Renal cortical epithelial cell (primary cell): ENCODE measurements around the gene CORT. TPM values are rescaled to one million over a fixed set of nuclear protein-coding genes. Genes with fewer than 3 reads are reported as not detected.
A peak's percentile ranks its signal among the peaks of the same experiment; 100 is the strongest.
"Not testable (repeated sequence)": the region's sequence is repeated elsewhere in the genome, so short reads cannot be mapped to it uniquely, and the experiment has no call there.

ENCODE experiments used
- DNase-seq: peaks from one replicate; pipeline ENCODE4 v3.0.0-alpha.2; 2011; ENCODE audit warnings: low read depth
- total RNA-seq: library from RNA; depleted of rRNA; stranded (reverse); fragments of >200 nt; gene quantifications from 2 replicates; pipeline ENCODE4 v1.2.3, GENCODE V29; 2014

Gene CORT, protein sequence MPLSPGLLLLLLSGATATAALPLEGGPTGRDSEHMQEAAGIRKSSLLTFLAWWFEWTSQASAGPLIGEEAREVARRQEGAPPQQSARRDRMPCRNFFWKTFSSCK
- 0.69 TPM in 1 of 2 replicates, not detected in the other for total RNA-seq

DNA sequence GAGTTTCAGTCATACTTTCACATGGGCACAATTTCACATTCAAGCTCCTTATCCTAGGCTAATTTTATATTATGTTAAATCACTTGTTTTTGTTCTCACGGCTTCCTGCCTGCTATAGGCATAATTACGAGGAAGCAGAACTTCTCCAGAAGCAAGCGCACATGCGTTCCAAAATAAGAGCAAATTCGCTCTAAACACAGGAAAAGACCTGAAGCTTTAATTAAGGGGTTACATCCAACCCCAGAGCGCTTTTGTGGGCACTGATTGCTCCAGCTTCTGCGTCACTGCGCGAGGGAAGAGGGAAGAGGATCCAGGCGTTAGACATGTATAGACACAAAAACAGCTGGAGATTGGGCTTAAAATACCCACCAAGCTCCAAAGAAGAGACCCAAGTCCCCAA lies at the start of gene CORT:
Gene CORT, plus strand, starts transcription at position 281 of the 400 bp plus-strand sequence. CDS start 193 bp downstream, outside the sequence.
- DNase-seq, result no peak

DNA sequence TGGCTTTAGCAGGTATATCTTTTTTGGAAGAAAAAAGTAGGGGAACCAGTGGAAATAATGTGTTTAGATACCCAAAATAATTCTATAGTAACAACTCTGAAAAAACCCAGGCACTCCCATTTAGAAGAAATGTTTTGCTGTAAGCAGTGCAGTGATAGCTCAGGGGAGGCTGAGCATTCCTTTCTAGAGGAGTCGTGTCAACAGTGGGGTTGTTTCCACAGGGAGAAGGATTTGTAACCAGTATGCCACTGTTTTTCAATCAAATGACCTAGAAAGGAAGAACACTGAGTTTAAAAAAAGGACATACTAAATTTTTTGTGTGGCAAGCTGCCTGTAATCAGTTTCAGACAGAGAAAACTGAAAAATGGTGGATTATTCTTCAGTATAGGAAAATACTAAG lies 48.5 kb upstream of the CORT start:
- DNase-seq, result peak; percentile 27

DNA sequence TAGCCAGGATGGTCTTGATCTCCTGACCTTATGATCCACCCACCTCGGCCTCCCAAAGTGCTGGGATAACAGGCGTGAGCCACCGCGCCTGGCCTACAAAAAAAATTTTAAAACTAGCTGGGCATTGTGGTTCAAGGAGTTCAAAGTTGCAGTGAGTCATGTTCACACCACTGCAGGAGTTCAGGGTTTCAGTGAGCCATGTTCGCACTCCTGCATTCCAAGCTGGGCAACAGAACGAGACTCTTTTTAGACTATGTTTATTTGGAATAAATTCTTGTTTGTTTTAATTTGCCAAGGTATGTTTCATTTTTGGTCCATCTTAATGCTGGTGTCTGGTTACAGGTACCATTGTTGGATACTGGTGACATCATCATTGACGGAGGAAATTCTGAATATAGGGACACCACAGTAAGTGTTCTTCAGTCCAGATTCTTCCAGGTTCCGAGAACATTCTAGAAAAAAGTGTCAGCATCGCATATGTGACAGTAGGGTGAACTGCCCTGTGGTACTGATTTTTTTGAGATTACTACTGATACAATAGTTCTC lies 47.0 kb upstream of the CORT start:
- peak; percentile 33 for DNase-seq

DNA sequence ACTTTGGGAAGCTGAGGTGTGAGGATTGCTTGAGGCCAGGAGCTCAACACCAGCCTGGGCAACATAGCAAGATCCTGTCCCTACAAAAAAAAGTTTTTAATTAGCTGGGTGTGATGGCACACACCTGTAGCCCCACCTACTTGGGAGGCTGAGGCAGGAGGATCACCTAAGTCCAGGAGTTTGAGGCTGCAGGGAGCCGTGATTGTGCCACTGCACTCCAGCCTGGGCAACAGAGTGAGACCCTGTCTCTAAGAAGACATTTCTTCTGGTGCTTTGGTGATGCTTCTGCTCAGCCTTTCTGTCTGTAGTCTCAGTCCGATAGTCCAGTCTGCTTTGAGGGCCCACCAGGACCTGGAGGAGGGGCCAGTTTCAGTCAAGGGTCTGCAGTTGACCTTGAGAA lies 42.6 kb upstream of the CORT start:
- DNase-seq, result no peak

DNA sequence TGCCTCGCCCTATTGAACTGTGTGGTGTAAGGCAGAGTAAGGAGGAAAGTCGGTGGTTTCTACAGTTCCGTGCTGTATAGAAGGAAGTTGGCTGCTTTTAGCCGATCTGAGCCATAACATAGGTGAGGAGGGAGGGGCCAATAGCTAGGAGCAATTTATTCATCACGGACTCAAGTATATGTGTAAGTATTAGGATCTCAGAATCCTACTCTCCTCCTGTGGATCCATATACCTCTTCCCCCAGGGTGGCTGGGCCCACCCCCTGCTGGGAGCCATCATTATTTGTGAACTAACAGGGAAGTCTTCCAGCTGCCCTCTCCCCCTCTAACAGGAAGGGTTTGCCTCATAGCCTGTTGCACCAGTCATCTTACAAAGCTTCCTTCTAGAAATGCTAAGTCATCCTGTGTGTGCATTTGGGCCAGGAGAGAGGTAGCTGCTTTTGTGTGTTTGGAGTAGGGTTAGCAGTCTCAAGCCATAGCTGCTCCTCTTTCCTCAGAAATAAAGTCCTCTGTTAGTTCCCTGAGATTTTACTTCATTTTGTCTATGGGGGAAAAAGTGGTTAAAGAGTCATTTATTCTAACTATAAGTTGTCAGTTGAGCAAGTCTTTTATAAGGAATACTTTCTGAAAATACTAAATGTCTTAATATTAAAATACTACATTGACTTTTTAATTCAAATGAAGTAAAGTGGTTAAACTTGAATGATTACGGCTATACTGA lies 34.5 kb upstream of the CORT start:
- DNase-seq, result peak; percentile 47

DNA sequence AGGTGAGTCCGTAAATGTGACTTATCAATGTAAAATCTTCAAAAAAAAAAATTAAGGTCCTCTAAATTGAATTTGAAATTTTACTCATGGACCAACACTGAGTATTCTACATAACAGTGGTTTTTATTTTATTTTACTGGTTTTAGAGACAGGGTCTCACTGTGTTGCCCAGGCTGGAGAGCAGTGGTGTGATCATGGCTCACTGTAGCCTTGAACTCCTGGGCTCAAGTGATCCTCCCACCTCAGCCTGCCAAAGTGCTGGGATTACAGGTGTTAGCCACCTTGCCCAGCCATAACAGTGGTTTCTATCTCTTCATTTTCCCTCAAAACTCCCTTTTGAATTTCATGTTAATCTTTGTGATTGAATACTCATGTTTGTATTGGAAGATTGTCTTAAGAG lies 33.9 kb upstream of the CORT start:
- DNase-seq, result not testable (repeated sequence)

DNA sequence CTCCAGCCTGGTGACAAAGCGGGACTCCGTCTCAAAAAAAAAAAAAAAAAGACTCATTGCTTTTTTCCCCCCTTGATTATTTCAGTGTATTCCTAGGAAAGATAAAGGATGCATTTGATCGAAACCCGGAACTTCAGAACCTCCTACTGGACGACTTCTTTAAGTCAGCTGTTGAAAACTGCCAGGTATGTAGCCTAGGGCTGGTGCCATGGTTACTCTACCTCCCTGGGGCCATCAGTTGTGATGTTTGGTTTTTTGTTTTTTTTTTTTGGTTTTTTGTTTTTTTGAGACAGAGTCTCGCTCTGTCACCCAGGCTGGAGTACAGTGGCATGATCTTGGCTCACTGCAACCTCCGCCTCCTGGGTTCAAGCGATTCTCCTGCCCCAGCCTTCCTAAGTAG lies 31.1 kb upstream of the CORT start:
- not testable (repeated sequence) for DNase-seq

DNA sequence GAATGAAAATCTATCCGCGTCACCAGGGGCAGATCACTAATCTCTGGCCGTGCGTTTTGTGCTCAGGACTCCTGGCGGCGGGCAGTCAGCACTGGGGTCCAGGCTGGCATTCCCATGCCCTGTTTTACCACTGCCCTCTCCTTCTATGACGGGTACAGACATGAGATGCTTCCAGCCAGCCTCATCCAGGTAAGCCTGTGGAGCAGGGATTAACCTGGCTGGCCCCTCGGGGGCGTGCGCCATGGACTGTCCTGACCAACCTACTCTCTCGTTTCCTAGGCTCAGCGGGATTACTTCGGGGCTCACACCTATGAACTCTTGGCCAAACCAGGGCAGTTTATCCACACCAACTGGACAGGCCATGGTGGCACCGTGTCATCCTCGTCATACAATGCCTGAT lies 30.5 kb upstream of the CORT start:
- no peak for DNase-seq

DNA sequence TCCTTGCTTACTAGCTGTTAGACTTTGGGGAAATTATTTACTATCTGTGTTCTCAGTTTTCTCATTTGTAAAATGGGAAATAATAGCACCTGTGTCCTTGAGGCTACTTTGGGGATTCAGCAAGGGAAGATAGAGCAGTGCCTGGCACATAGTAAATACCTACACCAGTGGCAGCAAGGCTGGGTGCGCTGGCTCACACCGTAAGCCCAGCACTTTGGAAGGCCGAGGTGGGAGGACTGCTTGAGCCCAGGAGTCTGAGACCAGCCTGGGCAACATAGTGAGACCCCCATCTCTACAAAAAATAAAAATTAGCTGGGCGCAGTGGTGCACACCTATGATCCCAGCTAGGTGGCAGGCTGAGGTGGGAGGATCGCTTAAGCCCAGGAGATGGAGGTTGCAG lies 28.2 kb upstream of the CORT start:
- DNase-seq, result no peak

DNA sequence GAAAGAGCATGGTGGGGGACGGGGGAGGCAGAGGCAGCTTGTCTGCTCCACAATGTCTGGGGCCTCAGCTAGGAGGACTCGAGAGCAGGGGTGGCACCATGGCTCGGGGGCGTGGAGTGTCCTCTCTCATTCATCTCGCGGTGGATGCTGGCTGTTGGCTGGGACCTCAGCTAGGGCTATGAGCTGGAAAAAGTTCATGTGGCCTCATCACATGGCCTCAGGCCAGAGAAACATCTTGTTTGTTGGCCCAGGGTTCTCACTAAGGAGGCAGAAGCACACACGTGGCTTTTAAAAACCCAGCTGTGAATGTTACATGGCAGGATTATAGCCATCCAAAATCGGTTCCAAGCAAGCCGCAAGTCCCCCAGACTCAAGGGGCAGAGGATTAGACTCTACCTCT lies 25.8 kb upstream of the CORT start:
- no peak for DNase-seq

DNA sequence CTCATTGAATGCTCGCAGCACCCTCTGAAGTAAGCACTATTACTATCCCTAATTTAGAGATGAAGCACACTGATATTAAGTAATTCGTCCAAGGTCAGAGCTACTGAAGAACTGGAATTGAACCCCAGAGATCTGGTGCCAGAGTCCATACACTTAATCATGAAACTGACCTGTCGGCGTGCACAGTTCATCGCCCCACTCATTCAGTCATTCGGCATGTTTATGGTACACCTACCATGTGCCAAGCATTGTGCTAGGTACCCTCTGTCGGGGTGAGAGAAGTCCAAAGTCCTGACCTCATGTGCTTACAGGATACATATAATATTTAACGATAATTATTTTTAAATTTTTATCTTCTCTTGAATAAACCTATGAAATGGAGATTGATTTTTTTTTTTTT lies 25.2 kb upstream of the CORT start:
- no peak for DNase-seq

DNA sequence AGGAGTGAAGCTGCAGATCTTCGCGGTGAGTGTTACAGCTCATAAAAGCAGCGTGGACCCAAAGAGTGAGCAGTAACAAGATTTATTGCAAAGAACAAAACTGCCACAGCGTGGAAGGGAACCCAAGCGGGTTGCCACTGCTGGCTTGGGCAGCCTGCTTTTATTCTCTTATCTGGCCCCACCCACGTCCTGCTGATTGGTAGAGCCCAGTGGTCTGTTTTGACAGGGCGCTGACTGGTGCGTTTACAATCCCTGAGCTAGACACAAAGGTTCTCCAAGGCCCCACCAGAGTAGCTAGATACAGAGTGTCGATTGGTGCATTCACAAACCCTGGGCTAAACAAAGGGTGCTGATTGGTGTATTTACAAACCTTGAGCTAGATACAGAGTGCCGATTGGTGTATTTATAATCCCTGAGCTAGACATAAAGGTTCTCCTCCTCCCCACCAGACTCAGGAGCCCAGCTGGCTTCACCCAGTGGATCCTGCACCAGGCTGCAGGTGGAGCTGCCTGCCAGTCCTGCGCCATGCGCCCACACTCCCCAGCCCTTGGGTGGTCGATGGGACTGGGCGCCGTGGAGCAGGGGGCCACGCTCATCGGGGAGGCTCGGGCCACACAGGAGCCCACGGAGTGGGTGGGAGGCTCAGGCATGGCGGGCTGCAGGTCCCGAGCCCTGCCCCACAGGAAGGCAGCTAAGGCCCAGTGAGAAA lies 23.9 kb upstream of the CORT start:
- peak; percentile 18 for DNase-seq

DNA sequence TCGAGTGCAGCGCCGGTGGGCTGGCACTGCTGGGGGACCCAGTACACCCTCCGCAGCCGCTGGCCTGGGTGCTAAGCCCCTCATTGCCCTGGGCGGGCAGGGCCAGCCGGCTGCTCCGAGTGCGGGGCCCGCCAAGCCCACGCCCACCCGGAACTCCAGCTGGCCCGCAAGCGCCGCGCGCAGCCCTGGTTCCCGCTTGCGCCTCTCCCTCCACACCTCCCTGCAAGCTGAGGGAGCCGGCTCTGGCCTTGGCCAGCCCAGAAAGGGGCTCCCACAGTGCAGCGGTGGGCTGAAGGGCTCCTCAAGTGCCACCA lies 23.3 kb upstream of the CORT start:
- DNase-seq, result not testable (repeated sequence)

DNA sequence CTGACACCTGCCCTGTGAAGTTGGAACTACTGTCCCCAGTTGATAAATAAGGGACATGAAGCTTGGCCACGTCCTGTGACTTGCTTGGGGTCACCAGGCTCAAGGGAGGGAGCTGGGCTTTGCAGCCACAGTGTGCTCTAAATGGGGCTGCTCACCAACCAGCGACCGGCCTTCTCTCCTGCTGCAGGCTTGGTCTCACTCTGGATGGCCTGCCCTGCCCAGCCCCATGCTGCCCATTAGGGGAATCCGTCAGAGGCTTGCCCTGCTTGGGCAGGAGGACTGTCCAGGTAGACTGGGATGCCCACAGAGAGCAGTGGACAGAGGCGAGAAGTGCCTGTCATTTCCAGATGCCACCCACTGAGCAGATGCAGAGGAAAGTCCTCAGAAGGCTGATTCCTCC lies 20.8 kb upstream of the CORT start:
- DNase-seq, result no peak

DNA sequence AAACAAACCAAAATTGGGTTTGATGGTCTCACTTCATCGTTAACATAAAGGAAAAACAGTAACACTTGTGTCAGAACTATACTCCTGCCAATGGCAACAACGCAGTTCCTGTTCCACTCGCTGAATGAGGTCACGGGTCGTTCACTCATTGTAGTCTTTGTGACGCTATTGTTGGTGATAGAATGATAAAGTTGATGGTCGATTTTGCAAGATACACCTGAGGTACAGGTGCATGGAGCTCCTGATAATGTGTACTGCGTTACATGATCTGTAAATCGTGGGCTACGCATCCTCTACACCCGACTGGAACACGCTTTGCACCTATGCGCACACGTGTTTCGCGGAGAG lies 20.0 kb upstream of the CORT start:
- DNase-seq, result no peak

DNA sequence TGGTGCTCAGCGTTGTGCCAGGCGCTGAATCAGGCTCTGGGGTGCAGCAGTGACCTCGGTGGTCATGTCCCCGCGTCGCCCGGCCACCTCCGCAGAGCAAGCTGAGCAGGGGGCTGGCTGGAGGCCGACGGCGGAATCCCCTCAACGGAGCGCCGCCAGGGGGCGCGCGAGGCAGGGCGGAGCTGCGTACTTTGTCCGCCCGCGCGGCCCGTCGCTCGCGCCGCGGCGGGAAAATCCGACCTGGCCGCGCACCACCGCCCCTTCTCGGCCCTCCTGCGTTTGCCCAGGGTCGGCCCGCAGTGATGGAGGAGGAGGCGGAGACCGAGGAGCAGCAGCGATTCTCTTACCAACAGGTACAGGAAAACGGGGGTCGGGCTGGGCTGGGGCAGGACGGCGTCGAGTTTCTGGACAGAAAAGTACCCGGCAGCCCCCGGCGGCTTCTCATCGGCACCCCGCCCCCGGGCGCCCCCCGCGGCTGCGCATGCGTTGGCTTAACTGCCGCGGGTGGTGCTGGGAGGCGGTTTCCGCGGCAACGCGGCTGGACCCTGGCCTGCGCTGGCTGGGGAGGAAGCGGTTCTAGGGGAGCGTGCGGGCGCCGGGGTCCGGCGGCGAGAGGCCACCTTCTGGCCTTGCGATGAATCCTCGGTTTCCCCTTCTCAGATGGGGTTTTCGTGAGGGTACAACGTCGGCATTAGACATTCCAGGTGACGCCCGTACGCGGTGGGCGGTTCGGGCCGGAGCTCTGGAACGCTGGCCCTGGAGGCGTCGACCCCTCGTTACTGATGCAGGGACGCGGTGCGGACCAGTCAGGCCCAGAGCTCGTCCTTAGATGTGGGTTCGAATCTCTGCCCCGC lies 19.4 kb upstream of the CORT start, which contains the start of gene CENPS:
Gene CENPS, plus strand, starts transcription at position 218 of the 854 bp plus-strand sequence. Its CDS starts 85 bp downstream, at position 303.
- peak; percentile 48 for DNase-seq

DNA sequence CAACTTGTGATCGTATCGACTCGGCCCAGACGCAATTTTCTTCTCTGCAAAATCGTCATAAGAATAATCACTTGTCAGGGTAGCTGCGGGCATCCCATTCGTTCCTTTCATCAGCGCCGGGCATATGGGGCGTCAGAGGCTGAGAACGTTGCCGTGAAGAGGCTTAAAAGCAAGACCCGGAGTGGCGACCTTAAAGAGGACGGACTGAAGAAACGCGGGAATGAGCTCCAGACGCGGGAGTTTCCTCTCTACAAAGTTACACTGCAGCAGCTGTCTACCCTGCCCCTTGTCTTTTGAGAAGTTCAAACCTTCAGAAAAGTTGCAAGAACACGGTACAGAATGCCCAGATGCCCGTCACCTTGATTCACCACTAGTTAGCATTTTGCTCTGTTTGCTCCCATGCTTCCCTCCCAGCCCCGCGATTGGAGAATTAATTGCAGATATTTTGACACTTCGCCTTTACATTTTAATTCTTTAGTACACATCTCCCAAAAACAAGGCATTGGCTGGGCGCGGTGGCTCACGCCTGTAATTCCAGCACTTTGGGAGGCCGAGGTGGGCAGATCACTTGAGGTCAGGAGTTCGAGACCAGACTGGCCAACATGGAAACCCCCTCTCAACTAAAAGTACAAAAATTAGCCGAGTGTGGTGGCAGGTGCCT lies 18.6 kb upstream of the CORT start:
- peak; percentile 20 for DNase-seq

DNA sequence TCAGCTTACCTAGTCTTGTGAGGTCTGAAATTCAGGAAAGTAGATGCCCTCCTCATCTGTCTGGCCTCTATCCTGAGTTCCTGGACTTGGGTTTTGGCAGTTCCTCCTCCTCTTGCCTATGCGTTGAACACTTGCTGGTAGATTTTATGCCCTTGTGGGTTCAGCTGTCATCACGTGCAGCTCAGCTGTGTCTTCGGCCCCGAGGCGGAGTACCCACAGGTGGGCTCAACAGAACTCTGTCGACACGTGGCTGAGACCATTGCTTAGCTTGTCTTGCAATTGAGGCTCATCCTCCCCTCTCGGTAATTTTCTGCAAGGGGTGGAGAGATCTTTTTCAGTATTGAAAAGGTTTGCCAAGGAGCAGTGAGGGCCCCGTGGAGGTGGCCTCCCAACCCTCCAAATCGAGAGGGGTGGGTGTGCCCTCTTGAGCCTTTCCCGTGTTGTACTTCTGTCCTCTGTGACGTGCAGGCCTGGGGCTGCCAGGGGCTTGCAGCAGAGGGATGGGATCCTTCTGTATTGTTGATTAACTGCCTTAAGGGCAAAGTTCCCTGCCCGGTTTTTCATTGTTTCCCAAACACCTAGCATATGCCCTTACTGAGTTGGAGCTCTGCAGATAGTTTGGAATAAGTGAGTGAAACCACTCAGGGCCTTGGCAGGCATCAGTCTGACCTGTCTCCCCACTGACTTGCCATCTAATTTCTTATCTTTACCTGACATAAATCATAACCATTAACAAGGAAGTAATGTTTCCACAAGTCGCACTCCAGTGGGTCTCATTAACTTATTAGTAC lies 16.7 kb upstream of the CORT start:
- DNase-seq, result peak; percentile 9

DNA sequence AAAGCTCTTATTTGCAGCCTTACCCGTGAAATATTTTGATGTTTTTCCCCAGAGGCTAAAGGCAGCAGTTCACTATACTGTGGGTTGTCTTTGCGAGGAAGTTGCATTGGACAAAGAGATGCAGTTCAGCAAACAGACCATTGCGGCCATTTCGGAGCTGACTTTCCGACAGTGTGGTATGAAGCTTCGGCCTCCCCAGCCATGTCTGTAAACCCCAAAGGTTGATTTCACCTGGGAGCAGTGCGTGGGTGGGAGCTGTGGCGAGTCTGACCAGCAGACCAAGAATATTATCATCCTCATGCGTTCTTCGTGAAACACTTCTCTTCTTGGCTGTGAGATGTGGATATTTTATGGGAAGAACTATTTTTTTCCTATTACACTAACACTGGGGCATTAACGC lies 16.0 kb upstream of the CORT start:
- DNase-seq, result no peak

DNA sequence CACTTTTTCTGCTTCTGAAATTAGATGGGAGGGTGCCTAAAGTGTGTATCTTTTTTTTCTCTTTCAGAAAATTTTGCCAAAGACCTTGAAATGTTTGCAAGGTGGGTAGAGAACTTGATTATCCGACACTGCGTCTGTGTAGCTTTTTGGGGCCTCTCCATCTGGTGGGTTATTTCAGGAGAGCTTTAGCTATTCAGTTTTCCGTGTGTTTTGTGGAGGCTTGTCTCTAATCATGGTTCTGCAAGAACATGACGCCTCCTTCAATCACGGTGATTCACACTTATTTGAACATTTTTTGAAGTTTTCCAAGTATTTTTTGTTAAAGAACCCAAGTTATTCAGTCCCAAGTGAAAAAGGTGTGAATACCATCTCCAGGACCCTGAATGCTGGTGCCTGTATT lies 15.2 kb upstream of the CORT start:
- DNase-seq, result no peak

DNA sequence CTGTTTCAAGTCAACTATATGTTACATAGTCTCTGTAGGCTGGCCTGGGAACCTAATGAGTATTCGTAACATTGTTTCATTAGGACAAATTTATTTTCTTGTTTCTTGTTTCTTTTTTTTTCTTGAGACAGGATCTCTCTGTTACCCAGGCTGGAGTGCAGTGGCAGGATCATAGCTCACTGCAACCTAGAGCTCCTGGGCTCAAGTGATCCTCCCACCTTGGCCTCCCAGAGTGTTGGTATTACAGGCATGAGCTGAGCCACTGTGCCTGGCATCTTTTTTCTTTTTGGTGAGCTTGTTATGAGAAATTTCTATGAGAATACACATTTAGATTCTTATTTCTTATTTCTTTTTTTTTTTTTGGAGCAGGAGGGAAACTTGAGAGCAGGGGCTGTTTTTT lies 12.8 kb upstream of the CORT start:
- no peak for DNase-seq
